ENCODE measurements around the gene ITGB5. TPM values are rescaled to one million over a fixed set of nuclear protein-coding genes. Genes with fewer than 3 reads are reported as not detected.

ITGB5 gene
- total and polyA plus RNA-seq, 2 experiments from 2014 or later = 54.3 to 107 TPM

DNA sequence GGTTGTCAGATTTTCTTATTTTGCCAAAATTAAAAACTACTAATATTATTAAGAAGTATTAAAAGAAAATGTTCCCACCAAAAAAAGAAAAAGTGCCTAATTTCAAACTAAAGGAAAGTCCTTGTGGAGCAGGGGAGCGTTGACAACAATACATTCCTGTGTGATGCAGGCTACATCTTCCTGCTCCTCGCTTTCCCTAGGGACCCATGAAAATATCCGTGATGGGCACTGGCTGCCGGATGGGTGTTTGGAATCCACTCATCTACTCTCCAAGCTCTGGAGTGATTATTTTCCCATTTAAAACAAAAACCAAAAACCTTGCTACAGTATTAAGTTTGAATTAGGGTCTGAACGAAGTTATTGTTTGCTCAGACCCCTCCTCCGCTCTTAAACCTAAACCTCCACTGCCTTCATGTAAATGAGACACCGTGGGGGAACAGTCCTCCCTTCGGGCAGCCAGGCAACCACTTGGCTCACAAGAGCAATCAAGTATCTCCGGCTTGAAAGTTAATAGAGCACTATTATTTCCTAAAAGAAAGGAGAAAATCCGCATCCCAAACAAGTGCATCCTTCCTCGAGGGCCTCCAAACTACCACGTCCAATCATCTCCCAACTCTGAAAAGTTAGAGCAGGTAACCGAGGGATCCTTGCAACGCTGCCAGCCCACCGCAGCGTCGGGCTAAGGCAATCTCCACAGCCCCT is 1.5 kb downstream of the ITGB5 start:
- H3K27me3 ChIP-seq = no peaks in the 10 kb centered on the region
- TF ChIP-seq, protein P1, sequence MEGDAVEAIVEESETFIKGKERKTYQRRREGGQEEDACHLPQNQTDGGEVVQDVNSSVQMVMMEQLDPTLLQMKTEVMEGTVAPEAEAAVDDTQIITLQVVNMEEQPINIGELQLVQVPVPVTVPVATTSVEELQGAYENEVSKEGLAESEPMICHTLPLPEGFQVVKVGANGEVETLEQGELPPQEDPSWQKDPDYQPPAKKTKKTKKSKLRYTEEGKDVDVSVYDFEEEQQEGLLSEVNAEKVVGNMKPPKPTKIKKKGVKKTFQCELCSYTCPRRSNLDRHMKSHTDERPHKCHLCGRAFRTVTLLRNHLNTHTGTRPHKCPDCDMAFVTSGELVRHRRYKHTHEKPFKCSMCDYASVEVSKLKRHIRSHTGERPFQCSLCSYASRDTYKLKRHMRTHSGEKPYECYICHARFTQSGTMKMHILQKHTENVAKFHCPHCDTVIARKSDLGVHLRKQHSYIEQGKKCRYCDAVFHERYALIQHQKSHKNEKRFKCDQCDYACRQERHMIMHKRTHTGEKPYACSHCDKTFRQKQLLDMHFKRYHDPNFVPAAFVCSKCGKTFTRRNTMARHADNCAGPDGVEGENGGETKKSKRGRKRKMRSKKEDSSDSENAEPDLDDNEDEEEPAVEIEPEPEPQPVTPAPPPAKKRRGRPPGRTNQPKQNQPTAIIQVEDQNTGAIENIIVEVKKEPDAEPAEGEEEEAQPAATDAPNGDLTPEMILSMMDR (IDR thresholded peaks at IDR 0.05; ENCODE audit: low read depth, low read length) = no peak
- peak; percentile 25 to 42 for DNase-seq (ENCODE audit: low read depth in 1 of 2, low spot score in 1 of 2)
- peaks cover 6% of the 10 kb centered on the region for H3K4me1 ChIP-seq (ENCODE audit: low read depth)
- H3K27ac ChIP-seq = peak overlapping the region; percentile 32
- H3K36me3 ChIP-seq = no peaks in the 10 kb centered on the region
- H3K9me3 ChIP-seq (ENCODE audit: low read depth) = no peaks in the 10 kb centered on the region
- peak overlapping the region; percentile 96 for H3K4me3 ChIP-seq

DNA sequence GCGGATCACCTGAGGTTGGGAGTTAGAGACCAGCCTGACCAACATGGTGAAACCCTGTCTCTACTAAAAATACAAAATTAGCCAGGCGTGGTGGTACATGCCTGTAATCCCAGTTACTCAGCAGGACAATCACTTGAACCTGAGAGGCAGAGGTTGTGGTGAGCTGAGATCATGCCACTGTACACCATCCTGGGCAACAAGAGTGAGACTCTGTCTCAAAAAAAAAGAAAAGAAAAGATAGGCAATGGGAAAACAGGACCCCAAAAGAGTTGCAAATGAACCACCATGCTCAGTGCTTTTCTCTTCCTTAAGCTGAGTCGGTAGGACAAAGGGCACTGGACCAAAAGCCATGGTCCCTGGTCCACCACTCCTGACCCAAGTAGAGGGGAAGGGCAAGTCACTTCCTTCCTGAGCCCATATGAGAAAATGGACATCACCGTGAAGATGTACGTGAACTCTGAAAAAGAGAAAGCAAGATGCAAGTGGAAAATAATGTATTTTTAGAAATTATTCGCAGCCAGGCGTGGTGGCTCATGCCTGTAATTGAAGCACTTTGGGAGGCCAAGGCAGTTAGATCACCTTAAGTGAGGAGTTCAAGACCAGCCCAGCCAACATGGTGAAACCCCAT is 2.6 kb downstream of the ITGB5 start:
- no peaks in the 10 kb centered on the region for H3K36me3 ChIP-seq
- TF ChIP-seq, protein P1 (IDR thresholded peaks at IDR 0.05; ENCODE audit: low read depth, low read length) = no peak
- H3K4me3 ChIP-seq = no peak overlapping the region
- DNase-seq (ENCODE audit: low read depth in 1 of 2, low spot score in 1 of 2) = no peak
- H3K9me3 ChIP-seq (ENCODE audit: low read depth) = no peaks in the 10 kb centered on the region
- peaks cover 7% of the 10 kb centered on the region for H3K4me1 ChIP-seq (ENCODE audit: low read depth)
- H3K27ac ChIP-seq = no peak overlapping the region
- H3K27me3 ChIP-seq = no peaks in the 10 kb centered on the region

DNA sequence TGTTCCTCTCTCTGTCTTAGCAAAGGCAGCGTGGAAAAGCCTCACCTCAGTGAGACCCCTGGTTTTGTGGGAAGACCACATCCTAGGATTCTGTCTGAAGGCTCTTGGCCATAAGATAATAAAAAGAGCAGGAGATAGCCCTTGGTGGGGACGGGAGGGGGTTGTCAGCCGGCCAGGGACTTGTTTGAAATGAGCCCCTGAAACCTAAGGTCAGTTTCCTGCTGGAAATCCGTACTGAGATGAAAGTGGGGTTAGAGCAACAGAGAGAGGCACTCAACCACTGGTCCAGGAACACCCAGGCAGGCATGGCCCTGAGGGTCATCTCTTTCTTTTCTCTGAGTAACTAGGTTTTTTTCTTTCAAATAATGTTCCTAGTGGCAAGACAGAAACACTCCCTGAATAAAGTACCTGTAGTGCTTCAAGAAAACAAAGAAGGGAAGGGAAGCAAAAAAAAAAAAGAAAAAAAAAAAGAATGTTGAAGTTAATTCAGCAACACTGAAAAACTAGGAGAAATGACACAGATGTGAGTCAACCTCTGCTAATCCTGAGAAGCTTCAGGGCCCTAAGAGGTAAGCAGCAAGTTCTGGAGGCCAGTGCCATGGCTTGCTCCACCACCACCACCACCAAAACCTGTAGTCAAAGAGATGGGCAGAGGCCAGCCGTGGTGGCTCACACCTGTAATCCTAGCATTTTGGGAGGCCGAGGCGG is 3.2 kb downstream of the ITGB5 start:
- Histone ChIP-seq H3K27me3 (no peaks in the 10 kb centered on the region), H3K36me3 (no peaks in the 10 kb centered on the region), H3K27ac (no peak overlapping the region), H3K9me3 (ENCODE audit: low read depth) (no peaks in the 10 kb centered on the region), H3K4me1 (ENCODE audit: low read depth) (peaks cover 12% of the 10 kb centered on the region), H3K4me3 (no peak overlapping the region)
- DNase-seq (ENCODE audit: low read depth in 1 of 2, low spot score in 1 of 2) = no peak
- TF ChIP-seq, protein P1 (IDR thresholded peaks at IDR 0.05; ENCODE audit: low read depth, low read length) = no peak

DNA sequence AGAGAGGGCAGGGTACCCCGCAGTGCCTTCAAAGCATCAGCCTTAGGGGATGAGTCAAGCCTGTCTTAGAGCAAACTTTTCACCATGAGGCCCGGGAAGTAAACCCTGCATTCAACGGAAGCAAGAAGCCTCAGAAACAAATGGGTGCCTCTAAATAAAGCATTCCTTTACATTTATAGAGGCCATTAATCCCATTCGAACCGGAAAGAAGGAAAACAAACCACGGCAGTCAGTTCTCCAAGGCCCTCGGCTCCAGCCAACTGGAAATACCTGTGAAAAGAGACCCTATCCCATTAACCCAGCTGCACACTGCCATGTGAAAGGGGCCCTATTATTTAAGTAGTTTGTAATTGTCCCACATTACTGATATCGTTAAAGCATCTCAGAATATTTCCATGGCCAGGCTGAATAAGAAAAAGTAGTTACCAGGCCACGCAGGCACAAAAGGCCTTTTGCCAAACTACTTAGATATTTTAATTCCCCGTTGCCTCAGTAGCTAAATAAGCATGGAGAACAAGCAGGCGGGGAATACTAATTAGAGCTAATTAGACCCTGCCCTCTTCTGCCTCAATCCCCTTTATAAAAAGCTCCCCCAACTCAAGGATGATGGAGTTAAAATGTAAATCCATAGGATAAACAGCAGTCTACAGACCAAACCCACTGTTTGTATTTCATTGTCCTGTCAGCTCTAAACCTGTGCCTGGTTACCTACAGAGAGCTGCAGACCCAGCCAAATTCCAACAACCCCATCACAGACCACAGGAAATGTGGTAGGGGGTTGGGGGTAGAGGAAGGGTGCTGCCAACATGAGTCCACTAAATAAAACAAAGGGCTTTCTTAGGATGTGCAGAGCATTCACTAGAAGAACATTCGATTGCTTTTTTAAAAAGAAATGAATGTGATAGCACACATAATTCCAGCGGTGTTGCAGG is 4.1 kb downstream of the ITGB5 start:
- H3K36me3 ChIP-seq = no peaks in the 10 kb centered on the region
- no peak overlapping the region for H3K4me3 ChIP-seq
- no peaks in the 10 kb centered on the region for H3K9me3 ChIP-seq (ENCODE audit: low read depth)
- DNase-seq (ENCODE audit: low read depth in 1 of 2, low spot score in 1 of 2) = no peak
- H3K27ac ChIP-seq = no peak overlapping the region
- H3K27me3 ChIP-seq = no peaks in the 10 kb centered on the region
- peaks cover 12% of the 10 kb centered on the region for H3K4me1 ChIP-seq (ENCODE audit: low read depth)
- TF ChIP-seq, protein P1 (IDR thresholded peaks at IDR 0.05; ENCODE audit: low read depth, low read length) = no peak
